Subcutaneous adipose tissue (tissue), 4 donors: ENCODE results near the gene MARCO. TPM values are rescaled to one million over a fixed set of nuclear protein-coding genes. Genes with fewer than 3 reads are reported as not detected.

Experiments used
- total RNA-seq, 4 donors: library from RNA; depleted of rRNA; stranded (reverse); fragments of >200 nt; gene quantifications; one replicate each; pipeline ENCODE4 v1.1.0, GENCODE V29; 2016
- TF ChIP-seq, protein P1 (sequence below): fragments of 450-650 bp; IDR thresholded peaks from one replicate; pipeline ENCODE4 v1.5.1; 2016; ENCODE audit warnings: low read depth, mild to moderate bottlenecking, control low read depth, antibody characterized with exemption, moderate library complexity

Gene MARCO, protein sequence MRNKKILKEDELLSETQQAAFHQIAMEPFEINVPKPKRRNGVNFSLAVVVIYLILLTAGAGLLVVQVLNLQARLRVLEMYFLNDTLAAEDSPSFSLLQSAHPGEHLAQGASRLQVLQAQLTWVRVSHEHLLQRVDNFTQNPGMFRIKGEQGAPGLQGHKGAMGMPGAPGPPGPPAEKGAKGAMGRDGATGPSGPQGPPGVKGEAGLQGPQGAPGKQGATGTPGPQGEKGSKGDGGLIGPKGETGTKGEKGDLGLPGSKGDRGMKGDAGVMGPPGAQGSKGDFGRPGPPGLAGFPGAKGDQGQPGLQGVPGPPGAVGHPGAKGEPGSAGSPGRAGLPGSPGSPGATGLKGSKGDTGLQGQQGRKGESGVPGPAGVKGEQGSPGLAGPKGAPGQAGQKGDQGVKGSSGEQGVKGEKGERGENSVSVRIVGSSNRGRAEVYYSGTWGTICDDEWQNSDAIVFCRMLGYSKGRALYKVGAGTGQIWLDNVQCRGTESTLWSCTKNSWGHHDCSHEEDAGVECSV
- 10 to 100 TPM; 19.6 to 84.8 (median 22.7) TPM for total RNA-seq

DNA sequence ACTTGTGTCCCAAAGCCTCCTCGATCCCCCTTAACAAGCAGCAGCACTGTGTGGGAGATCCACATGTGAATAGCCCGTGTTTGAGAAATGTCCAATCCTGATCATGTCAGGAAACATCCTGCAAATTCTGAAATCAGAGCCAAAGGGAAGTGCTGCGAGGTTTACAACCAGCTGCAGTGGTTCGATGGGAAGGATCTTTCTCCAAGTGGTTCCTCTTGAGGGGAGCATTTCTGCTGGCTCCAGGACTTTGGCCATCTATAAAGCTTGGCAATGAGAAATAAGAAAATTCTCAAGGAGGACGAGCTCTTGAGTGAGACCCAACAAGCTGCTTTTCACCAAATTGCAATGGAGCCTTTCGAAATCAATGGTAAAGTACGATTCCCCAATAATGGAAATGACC is at the start of gene MARCO:
TSS of gene MARCO (plus strand) at position 164 of the 400 bp plus-strand sequence. CDS start at position 271, 107 bp downstream.
- TF ChIP-seq, protein P1, sequence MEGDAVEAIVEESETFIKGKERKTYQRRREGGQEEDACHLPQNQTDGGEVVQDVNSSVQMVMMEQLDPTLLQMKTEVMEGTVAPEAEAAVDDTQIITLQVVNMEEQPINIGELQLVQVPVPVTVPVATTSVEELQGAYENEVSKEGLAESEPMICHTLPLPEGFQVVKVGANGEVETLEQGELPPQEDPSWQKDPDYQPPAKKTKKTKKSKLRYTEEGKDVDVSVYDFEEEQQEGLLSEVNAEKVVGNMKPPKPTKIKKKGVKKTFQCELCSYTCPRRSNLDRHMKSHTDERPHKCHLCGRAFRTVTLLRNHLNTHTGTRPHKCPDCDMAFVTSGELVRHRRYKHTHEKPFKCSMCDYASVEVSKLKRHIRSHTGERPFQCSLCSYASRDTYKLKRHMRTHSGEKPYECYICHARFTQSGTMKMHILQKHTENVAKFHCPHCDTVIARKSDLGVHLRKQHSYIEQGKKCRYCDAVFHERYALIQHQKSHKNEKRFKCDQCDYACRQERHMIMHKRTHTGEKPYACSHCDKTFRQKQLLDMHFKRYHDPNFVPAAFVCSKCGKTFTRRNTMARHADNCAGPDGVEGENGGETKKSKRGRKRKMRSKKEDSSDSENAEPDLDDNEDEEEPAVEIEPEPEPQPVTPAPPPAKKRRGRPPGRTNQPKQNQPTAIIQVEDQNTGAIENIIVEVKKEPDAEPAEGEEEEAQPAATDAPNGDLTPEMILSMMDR: no peak

- TF ChIP-seq, protein P1: no peak
These were observed 48.9 kb upstream of the MARCO start for GRCh38 chr2:118893100-118893499.

DNA sequence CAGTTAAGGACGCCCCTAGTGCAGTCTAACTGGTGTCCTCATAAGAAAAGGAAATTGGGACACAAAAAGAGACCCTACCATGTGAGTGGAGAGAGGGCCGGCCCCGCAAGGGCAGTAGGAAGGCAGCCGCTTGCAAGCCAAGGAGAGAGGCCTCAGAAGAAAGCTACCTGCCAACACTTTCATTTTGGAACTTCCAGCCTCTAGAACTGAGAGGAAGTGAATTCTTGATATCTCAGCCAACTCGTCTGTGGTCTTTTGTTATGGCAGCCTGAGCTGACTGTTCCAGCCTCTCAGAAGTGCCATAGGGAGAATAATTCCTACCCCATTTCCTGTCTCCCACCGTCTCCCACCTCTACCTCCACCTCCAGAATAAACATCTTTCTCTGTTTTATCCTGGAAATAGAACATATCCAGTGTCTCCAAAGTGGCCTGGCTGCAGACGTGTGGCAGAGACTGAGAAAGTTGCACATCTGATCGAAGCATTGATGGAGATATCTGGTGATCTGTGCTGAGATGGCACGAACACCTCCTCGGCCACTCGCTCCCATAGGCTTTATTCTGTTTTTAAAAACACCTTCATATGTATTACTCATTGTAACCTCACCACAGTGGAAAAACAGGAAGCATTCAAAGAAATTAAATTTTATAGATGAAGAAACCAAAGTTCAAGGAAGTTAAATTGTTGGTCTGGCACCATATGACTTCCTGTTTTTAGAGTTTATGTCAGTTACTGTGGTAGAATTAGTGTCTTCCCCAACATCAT is 39.5 kb upstream of the MARCO start:
- TF ChIP-seq, protein P1: no peak

DNA sequence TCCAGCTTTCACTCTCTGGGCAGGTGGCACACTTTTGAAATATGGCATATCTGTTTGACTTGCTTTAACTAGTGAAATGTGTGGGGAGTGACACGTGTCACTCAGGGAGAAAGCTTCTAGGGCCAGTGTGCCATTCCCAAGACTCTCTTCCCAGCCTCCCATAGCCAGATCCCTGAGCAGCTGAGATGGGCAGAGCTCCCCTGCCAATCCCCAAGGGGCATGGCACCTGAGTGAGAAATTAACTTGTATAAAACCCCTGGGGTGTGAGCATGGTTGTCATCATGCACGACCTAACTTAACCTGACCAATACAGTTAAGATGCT is 39.0 kb upstream of the MARCO start:
- TF ChIP-seq, protein P1: no peak

- TF ChIP-seq, protein P1: no peak
These were observed 38.2 kb upstream of the MARCO start for GRCh38 chr2:118903551-118904479.

GRCh38 chr2:118905206-118905605 is 36.8 kb upstream of the MARCO start:
- TF ChIP-seq, protein P1: no peak
